Stimulated activated CD4-positive, alpha-beta T cell treated with anti-CD3 and anti-CD28 coated beads, Interleukin-2, amount 100 ng/mL, for 48 hours (primary cell): Measurements from ENCODE around the gene TPSB2.

Experiments
- DNase-seq, 2 donors: peaks; one replicate each; pipeline ENCODE4 v3.0.0-alpha.2; 2020

Gene TPSB2

DNA sequence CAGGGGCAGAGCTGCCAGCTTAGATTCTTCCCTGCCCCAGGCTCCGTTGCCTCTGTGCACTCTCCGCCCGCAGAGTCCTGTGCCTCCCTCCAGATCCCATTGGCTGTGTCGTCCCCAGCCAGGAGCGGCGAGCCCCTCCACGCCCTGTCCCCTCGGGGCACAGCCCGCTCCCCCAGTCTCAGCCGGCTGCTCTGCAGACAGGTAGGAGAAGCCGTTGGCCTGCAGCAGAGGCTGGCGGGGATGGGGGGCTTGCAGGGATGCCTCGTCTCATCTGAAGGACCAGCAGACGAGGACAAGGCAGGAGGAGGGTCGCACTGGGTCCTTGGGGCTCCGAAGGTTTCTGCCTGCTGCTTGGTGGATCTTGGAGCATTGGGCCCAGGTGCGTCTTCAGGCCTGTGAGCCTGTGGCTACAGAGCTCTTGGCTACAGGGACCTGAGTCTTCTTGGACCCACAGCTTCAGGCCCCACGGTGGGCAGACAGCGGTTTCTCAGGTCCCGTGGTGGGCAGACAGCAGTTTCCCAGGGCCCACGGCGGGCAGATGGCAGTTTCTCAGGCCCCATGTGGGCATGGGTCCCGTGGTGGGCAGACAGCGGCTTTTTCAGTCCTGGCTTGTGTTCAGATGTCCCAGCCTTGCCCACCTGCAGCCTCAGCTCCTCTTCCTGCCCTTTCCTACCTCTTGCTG, 10.9 kb downstream of the TPSB2 start:
- DNase-seq: no peak

- DNase-seq: no peak
Measured at GRCh38 chr16:1218061-1218929, 11.7 kb downstream of the TPSB2 start.

- DNase-seq: no peak
Measured at GRCh38 chr16:1217526-1217925, 12.5 kb downstream of the TPSB2 start.

GRCh38 chr16:1216681-1217400, 13.1 kb downstream of the TPSB2 start:
- no peak for DNase-seq

GRCh38 chr16:1216296-1216619, 13.7 kb downstream of the TPSB2 start:
- DNase-seq: no peak

DNA sequence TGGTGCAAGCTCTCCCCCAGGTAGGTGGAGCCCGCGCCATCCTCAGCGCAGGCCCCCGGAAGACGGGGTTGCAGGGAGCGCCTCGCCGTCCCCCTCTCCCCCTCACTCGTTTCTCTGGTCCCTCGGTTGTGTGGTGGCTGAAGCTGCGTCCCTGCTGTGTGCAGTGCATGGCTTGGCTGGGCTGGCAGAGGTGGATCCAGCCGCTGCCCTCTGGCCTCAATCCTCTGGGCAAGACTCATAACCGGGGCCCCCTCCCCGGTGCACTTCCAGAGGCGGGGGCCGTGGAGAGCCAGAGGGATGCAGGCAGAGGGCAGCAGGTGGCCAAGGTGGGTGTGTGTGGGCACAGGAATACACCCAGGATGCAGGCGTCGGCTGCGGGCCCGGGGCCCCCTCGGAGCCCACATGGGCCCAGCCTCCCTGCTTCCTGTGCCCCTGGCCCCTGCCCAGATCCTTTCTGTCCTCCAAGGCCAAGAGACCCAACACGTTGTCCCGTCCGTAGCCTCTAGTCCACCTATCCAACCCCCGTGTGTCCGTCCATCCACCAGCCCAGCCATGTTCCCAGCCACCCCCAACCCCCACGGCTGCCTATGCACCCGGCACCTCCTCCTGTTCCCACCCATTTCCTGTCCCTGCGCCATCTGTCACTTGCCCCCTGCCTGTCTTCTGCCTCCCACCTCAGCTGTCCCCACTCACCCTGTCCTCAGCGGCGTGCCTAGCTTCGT, 14.2 kb downstream of the TPSB2 start:
- DNase-seq: no peak

GRCh38 chr16:1214719-1215118, 15.3 kb downstream of the TPSB2 start:
- no peak for DNase-seq

- no peak for DNase-seq
Measured at GRCh38 chr16:1213796-1214372, 16.1 kb downstream of the TPSB2 start.

DNA sequence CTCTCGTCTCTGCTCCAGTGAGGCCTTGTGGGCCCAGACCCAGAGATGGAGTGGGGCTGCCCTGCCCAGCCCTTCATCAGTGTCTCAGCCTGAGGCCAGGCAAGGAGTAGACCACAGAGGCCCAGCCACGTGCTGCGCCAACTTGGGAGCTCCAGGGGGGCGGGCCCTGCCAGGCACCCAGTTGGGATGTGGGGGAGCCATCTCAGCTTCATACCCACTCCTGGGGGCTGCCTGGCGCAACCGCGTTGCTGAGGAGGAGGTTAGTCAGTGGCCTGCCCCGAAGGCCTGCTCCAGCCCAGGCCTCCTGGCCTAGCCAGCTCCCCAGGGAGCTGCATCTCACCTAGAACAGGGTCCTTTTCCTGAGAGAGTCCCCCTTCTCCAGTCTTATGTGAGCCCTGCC, 16.8 kb downstream of the TPSB2 start:
- no peak for DNase-seq

- DNase-seq: no peak
Measured at GRCh38 chr16:1212616-1213194, 17.3 kb downstream of the TPSB2 start.

DNA sequence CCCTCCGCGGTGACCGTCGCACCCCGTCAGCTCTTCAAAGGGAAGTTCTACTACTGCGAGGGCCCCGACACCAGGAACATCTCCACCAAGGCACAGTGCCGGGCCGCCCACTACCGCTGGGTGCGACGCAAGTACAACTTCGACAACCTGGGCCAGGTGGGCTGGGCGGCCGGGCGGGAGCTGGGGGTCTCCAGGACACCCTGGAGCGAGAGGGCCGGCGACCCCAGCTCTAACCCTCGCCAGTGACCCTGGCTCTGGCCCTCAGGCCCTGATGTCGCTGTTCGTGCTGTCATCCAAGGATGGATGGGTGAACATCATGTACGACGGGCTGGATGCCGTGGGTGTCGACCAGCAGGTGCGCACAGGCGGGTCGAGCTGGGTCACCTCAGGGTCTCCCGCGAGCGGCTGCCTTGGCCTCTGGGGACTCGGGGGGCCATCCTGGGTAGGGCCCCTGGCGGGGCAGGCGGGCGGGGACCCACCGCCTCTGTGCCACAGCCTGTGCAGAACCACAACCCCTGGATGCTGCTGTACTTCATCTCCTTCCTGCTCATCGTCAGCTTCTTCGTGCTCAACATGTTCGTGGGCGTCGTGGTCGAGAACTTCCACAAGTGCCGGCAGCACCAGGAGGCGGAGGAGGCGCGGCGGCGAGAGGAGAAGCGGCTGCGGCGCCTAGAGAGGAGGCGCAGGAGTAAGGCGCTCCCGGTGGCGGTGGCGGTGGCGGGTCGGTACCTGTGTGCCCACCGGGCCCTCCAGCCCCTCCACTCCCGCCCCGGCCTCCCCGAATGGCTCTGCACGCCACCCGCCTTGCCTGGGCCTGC, 18.3 kb downstream of the TPSB2 start:
- DNase-seq: no peak

- DNase-seq: no peak
Measured at GRCh38 chr16:1210461-1210860, 19.5 kb downstream of the TPSB2 start.

DNA sequence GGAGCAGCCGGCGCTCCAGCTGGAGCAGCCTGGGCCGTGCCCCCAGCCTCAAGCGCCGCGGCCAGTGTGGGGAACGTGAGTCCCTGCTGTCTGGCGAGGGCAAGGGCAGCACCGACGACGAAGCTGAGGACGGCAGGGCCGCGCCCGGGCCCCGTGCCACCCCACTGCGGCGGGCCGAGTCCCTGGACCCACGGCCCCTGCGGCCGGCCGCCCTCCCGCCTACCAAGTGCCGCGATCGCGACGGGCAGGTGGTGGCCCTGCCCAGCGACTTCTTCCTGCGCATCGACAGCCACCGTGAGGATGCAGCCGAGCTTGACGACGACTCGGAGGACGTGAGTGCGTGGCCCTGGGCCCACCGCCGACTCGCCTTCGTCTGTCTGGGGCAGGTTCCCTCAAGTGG, 20.9 kb downstream of the TPSB2 start:
- DNase-seq: no peak

GRCh38 chr16:1208239-1208830, 21.6 kb downstream of the TPSB2 start:
- no peak for DNase-seq

DNA sequence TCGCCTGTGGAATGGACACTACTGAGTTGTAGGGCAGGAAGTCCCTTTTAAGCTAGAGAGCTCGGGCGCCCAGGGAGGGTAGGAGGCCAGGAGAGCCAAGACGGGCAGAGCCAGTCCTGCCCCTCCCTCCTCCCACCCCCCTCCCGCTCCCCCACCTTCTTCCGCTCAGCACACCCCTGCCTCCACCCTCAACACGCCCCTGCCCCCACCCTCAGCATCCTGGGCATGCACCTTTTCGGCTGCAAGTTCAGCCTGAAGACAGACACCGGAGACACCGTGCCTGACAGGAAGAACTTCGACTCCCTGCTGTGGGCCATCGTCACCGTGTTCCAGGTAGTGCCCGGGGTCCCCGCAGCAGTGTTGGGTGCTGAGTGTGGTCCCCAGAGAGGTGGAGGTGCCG, 23.2 kb downstream of the TPSB2 start:
- no peak for DNase-seq

GRCh38 chr16:1206326-1206725, 23.7 kb downstream of the TPSB2 start:
- no peak for DNase-seq

DNA sequence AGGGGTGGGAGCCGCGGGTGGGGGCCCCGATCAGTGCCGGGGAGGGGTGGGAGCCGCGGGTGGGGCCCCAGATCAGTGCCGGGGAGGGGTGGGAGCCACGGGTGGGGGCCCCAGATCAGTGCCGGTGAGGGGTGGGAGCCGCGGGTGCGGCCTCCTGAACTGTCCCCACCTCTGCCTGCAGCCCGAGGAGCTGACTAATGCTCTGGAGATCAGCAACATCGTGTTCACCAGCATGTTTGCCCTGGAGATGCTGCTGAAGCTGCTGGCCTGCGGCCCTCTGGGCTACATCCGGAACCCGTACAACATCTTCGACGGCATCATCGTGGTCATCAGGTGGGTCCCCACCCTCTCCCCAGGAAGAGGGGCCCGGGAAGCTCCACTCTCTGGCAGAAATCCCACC, 25.1 kb downstream of the TPSB2 start:
- no peak for DNase-seq

DNA sequence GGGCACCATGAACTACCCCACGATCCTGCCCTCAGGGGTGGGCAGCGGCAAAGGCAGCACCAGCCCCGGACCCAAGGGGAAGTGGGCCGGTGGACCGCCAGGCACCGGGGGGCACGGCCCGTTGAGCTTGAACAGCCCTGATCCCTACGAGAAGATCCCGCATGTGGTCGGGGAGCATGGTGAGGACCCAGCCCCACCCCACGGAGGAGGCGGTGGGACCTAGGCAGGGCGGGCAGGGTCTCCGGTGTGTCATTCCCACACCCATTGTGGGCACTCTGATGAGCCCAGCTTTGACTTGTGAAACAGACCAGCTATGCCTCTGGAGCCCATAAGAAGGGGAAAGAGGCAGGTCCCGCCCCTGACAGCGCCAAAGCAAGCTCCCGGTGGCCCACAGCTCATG, 27.7 kb downstream of the TPSB2 start:
- DNase-seq: no peak

DNA sequence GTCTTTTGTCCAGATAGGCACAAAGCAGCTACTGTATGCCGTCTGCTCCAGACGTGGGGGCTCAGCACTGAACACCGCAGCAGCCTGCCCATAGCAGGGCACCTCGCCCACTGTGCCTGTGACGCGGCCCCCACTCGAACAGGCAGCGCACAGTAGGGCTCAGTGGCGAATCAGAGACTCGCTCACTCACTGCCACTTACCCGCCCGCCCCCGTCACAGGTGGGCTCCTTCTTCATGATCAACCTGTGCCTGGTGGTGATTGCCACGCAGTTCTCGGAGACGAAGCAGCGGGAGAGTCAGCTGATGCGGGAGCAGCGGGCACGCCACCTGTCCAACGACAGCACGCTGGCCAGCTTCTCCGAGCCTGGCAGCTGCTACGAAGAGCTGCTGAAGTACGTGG, 28.5 kb downstream of the TPSB2 start:
- no peak for DNase-seq

DNA sequence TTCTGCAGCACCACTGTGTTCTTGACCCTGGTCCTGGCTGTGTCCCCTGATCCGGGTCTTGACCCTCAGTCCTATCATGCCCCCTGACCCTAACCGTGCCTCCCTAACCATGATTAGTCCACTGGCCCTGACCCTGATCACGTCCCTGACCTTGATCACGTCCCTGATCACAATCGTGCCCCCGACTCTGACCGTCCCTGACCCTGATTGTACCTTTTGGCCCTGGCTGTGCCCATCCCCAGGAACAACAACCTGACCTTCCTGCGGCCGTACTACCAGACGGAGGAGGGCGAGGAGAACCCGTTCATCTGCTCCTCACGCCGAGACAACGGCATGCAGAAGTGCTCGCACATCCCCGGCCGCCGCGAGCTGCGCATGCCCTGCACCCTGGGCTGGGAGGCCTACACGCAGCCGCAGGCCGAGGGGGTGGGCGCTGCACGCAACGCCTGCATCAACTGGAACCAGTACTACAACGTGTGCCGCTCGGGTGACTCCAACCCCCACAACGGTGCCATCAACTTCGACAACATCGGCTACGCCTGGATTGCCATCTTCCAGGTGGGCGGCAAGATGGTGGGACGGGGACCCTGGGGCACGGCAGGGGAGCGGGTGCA, 29.9 kb downstream of the TPSB2 start:
- no peak for DNase-seq
